SK-N-SH treated with all-trans-retinoic acid at 6 μM for 48 hours (cell line): ENCODE measurements around the gene COPS7A.

Experiments used
- ATAC-seq: fragments of 200-7000 bp; cut with Tn5 transposase; 3 replicates; pipeline ENCODE4 v1.9.1; 2020; ENCODE audit warnings: mild to moderate bottlenecking, moderate library complexity
- ARNTL ChIP-seq: fragments of 450-650 bp; formaldehyde crosslinking; IDR thresholded peaks from 2 replicates; pipeline ENCODE4 v1.5.0; 2020; ENCODE audit warnings: low read depth, mild to moderate bottlenecking, moderate library complexity, borderline replicate concordance
- CREB5 ChIP-seq: fragments of 250-450 bp; sonication (Bioruptor Pico); IDR thresholded peaks from 2 replicates; pipeline ENCODE4 v1.5.1; 2020; ENCODE audit warnings: low read depth, mild to moderate bottlenecking, moderate library complexity
- CSDC2 ChIP-seq: fragments of 250-450 bp; sonication (Bioruptor Pico); IDR thresholded peaks from 2 replicates; pipeline ENCODE4 v1.5.0; 2020; ENCODE audit warnings: mild to moderate bottlenecking, moderate library complexity
- ESRRG ChIP-seq: fragments of 250-450 bp; sonication (Bioruptor Pico); IDR thresholded peaks from 2 replicates; pipeline ENCODE4 v1.6.1; 2021; ENCODE audit warnings: mild to moderate bottlenecking
- OSR1 ChIP-seq: fragments of 250-450 bp; sonication (Bioruptor Pico); IDR thresholded peaks from 2 replicates; pipeline ENCODE4 v1.8.0; 2022; ENCODE audit warnings: moderate library complexity, mild to moderate bottlenecking, inconsistent platforms
- PATZ1 ChIP-seq: fragments of 250-450 bp; sonication (Bioruptor Pico); IDR thresholded peaks from 2 replicates; pipeline ENCODE4 v1.8.0; 2020; ENCODE audit warnings: mild to moderate bottlenecking, moderate library complexity, borderline replicate concordance
- POU6F1 ChIP-seq: fragments of 250-450 bp; sonication (Bioruptor Pico); IDR thresholded peaks from 2 replicates; pipeline ENCODE4 v1.8.0; 2021; ENCODE audit warnings: low read depth, mild to moderate bottlenecking, moderate library complexity, borderline replicate concordance
- PPARA ChIP-seq: fragments of 250-450 bp; sonication (Bioruptor Pico); IDR thresholded peaks from 2 replicates; pipeline ENCODE4 v1.5.0; 2020; ENCODE audit warnings: mild to moderate bottlenecking, borderline replicate concordance
- RARB ChIP-seq: fragments of 250-450 bp; sonication (Bioruptor Pico); IDR thresholded peaks from 2 replicates; pipeline ENCODE4 v1.8.0; 2021; ENCODE audit warnings: mild to moderate bottlenecking, moderate library complexity
- TCF4 ChIP-seq: fragments of 250-450 bp; sonication (Bioruptor Pico); IDR thresholded peaks from 2 replicates; pipeline ENCODE4 v1.8.0; 2021; ENCODE audit warnings: mild to moderate bottlenecking, moderate library complexity, borderline replicate concordance
- TOX ChIP-seq: fragments of 250-450 bp; sonication (Bioruptor Pico); IDR thresholded peaks from 2 replicates; pipeline ENCODE4 v1.8.0; 2021; ENCODE audit warnings: mild to moderate bottlenecking, moderate library complexity, borderline replicate concordance
- ZC3H10 ChIP-seq: fragments of 250-450 bp; sonication (Bioruptor Pico); IDR thresholded peaks from 2 replicates; pipeline ENCODE4 v1.5.1; 2021; ENCODE audit warnings: mild to moderate bottlenecking, moderate library complexity
- ZFP3 ChIP-seq: fragments of 250-450 bp; sonication (Bioruptor Pico); IDR thresholded peaks from 2 replicates; pipeline ENCODE4 v1.5.0; 2020; ENCODE audit warnings: mild to moderate bottlenecking, moderate library complexity
- ZFP30 ChIP-seq: fragments of 450-650 bp; formaldehyde crosslinking; IDR thresholded peaks from 2 replicates; pipeline ENCODE4 v1.5.0; 2022; ENCODE audit warnings: mild to moderate bottlenecking, moderate library complexity
- ZNF565 ChIP-seq: fragments of 450-650 bp; formaldehyde crosslinking; conservative IDR thresholded peaks from 2 replicates; pipeline ENCODE4 v1.5.0; 2020; ENCODE audit warnings: low read depth, mild to moderate bottlenecking, moderate library complexity
- ZNF70 ChIP-seq: fragments of 450-650 bp; formaldehyde crosslinking; IDR thresholded peaks from 2 replicates; pipeline ENCODE4 v1.5.0; 2020; ENCODE audit warnings: mild to moderate bottlenecking, moderate library complexity
- TF ChIP-seq, protein P1 (sequence below): fragments of 250-450 bp; sonication (Bioruptor Pico); IDR thresholded peaks from 2 replicates; pipeline ENCODE4 v1.5.0; 2020; ENCODE audit warnings: mild to moderate bottlenecking, moderate library complexity
- TF ChIP-seq, protein P2 (sequence below): fragments of 250-450 bp; sonication (Bioruptor Pico); IDR thresholded peaks from 2 replicates; pipeline ENCODE4 v1.5.1; 2021; ENCODE audit warnings: mild to moderate bottlenecking, moderate library complexity

The COPS7A gene

GRCh38 chr12:6694701-6695100 is 29.1 kb upstream of the COPS7A start (continued):
- TF ChIP-seq PATZ1 (no peak), OSR1 (no peak)

- TF ChIP-seq ESRRG (CRISPR knock-in tag), result no peak
- no peak for TF ChIP-seq ZFP3 (CRISPR knock-in tag)
- no peak for TF ChIP-seq PPARA (CRISPR knock-in tag)
- TF ChIP-seq, protein P1, sequence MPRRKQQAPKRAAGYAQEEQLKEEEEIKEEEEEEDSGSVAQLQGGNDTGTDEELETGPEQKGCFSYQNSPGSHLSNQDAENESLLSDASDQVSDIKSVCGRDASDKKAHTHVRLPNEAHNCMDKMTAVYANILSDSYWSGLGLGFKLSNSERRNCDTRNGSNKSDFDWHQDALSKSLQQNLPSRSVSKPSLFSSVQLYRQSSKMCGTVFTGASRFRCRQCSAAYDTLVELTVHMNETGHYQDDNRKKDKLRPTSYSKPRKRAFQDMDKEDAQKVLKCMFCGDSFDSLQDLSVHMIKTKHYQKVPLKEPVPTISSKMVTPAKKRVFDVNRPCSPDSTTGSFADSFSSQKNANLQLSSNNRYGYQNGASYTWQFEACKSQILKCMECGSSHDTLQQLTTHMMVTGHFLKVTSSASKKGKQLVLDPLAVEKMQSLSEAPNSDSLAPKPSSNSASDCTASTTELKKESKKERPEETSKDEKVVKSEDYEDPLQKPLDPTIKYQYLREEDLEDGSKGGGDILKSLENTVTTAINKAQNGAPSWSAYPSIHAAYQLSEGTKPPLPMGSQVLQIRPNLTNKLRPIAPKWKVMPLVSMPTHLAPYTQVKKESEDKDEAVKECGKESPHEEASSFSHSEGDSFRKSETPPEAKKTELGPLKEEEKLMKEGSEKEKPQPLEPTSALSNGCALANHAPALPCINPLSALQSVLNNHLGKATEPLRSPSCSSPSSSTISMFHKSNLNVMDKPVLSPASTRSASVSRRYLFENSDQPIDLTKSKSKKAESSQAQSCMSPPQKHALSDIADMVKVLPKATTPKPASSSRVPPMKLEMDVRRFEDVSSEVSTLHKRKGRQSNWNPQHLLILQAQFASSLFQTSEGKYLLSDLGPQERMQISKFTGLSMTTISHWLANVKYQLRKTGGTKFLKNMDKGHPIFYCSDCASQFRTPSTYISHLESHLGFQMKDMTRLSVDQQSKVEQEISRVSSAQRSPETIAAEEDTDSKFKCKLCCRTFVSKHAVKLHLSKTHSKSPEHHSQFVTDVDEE (CRISPR knock-in tag), result no peak
- TF ChIP-seq ZC3H10 (CRISPR knock-in tag), result no peak
- TF ChIP-seq, protein P2, sequence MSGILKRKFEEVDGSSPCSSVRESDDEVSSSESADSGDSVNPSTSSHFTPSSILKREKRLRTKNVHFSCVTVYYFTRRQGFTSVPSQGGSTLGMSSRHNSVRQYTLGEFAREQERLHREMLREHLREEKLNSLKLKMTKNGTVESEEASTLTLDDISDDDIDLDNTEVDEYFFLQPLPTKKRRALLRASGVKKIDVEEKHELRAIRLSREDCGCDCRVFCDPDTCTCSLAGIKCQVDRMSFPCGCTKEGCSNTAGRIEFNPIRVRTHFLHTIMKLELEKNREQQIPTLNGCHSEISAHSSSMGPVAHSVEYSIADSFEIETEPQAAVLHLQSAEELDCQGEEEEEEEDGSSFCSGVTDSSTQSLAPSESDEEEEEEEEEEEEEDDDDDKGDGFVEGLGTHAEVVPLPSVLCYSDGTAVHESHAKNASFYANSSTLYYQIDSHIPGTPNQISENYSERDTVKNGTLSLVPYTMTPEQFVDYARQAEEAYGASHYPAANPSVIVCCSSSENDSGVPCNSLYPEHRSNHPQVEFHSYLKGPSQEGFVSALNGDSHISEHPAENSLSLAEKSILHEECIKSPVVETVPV (CRISPR knock-in tag), result no peak
- no peak for TF ChIP-seq PATZ1
- TF ChIP-seq OSR1, result no peak
- TF ChIP-seq ARNTL (CRISPR knock-in tag), result no peak
- TF ChIP-seq ZFP30 (CRISPR knock-in tag), result no peak
- TF ChIP-seq TCF4 (CRISPR knock-in tag), result no peak
- no peak for TF ChIP-seq TOX (CRISPR knock-in tag)
- no peak for TF ChIP-seq ZNF565 (CRISPR knock-in tag)
- no peak for ATAC-seq
Observed at GRCh38 chr12:6695313-6696045, 28.4 kb upstream of the COPS7A start.

DNA sequence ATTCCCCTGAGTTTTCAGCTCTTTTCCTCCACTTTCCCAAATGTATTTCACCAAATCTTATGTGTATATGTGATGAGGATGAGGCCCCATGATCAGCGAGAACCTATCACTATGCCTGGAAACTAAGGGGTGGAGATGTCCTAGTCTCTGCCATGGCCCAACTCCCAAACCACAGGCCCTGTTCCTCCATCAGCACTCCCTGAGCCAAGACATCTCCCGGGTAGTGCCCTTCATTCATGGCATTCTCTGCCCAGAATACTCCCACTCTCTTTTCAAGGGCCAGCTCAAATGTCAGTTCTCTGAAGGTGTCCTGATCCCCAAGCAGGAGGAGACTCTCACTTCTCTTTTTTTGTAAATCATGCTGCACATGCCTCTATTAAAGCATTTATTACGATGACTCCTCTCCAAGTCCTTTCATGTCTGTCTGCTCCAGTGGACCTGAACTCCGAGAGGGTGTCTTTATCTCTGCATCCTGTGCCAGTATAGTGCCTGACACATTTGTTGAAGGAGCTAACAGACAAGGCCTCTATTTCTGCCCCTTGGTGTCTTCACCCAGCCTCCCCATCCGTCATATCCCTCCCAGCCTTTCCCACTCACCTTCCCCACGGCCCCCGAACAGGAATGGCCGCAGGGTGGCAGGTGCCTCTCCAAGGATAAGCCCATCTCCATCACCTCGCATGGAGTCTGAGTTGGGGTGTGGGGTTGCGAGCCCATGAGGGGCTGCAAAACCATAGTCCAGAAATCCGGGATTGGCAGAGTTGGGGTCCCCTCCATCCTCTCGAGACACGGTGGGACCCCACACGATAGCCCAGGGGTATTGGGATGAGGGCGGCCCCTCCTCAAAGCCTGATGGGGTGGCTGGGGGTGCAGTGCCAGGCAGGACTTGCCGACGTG is 26.9 kb upstream of the COPS7A start:
- no peak for ATAC-seq
- TF ChIP-seq, protein P2 (CRISPR knock-in tag), result no peak
- TF ChIP-seq POU6F1 (CRISPR knock-in tag) (no peak), ZNF70 (CRISPR knock-in tag) (no peak), TOX (CRISPR knock-in tag) (no peak), ESRRG (CRISPR knock-in tag) (no peak), CREB5 (CRISPR knock-in tag) (no peak), CSDC2 (CRISPR knock-in tag) (no peak), RARB (CRISPR knock-in tag) (no peak), PATZ1 (no peak), PPARA (CRISPR knock-in tag) (no peak)
